Activated T-helper 1 cell treated with anti-CD3 and anti-CD28 coated beads, Interleukin-12 subunit alpha, Interleukin-12 subunit beta, Interleukin-2, Interleukin-4 antibody, amounts not matched to agents 30 ng/mL and 10 ng/mL and 1 ng/mL, durations not matched to agents 14 hours and 24 hours and 36 hours (primary cell): ENCODE results near the gene MYO10. TPM values are rescaled to one million over a fixed set of nuclear protein-coding genes. Genes with fewer than 3 reads are reported as not detected.

Experiments
- DNase-seq: peaks from one replicate; pipeline ENCODE4 v3.0.0; 2021; ENCODE audit warnings: low spot score
- H3K27ac Mint-ChIP-seq: one replicate; pipeline ENCODE4 v1.8.0; 2021; ENCODE audit warnings: mild to moderate bottlenecking, mixed read lengths
- H3K27me3 Mint-ChIP-seq: one replicate; pipeline ENCODE4 v1.8.0; 2022; ENCODE audit warnings: mild to moderate bottlenecking, moderate library complexity, mixed read lengths; ENCODE audit not compliant: insufficient read depth
- H3K36me3 Mint-ChIP-seq: one replicate; pipeline ENCODE4 v1.8.0; 2021; ENCODE audit warnings: low read depth, mixed read lengths
- H3K4me1 Mint-ChIP-seq: one replicate; pipeline ENCODE4 v1.8.0; 2021; ENCODE audit warnings: low read depth, mixed read lengths
- H3K4me3 Mint-ChIP-seq: one replicate; pipeline ENCODE4 v1.8.0; 2021; ENCODE audit warnings: mild to moderate bottlenecking, moderate library complexity, mixed read lengths
- H3K9me3 Mint-ChIP-seq: one replicate; pipeline ENCODE4 v1.8.0; 2021; ENCODE audit warnings: mixed read lengths
- intact Hi-C: fragments of 100-400 bp; cut with micrococcal nuclease; formaldehyde crosslinking; loops from one replicate; pipeline ENCODE4 v1.15.1; 2024
- total RNA-seq: library from RNA; stranded (reverse); gene quantifications from 2 replicates; pipeline ENCODE4 v1.2.3, GENCODE V29; 2022

MYO10 gene
- total RNA-seq, 1 donor from 2014 or later: 0.41 TPM

DNA sequence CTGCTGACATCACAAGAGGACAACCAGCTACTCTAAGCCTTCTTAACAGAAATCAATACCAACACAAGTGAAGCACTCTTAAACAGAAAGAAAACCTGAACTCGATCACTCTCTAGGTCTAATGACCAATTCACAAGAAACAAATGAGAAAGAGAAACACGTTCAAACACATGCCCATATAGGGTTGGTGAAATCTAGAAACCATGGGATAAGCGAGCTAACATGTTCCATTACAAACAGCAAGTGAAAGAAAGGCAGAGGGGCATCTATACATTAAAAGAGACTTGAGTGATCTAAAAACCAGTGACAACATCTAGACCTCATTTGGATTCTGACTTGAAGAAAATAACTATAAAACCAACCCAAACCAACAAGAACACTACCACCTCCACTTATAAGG is 244.4 kb downstream of the MYO10 start:
- peaks cover 6% of the 10 kb centered on the region for H3K27me3 Mint-ChIP-seq
- no peak overlapping the region for H3K4me3 Mint-ChIP-seq
- H3K36me3 Mint-ChIP-seq: no peaks in the 10 kb centered on the region
- intact Hi-C loops: no loop called here
- H3K27ac Mint-ChIP-seq: no peak overlapping the region
- H3K4me1 Mint-ChIP-seq: no peaks in the 10 kb centered on the region
- no peak for DNase-seq
- H3K9me3 Mint-ChIP-seq: no peaks in the 10 kb centered on the region

- intact Hi-C loops: no loop called here
- Mint-ChIP-seq H3K36me3 (no peaks in the 10 kb centered on the region), H3K27ac (no peak overlapping the region), H3K4me3 (no peak overlapping the region), H3K4me1 (no peaks in the 10 kb centered on the region), H3K27me3 (peaks cover 6% of the 10 kb centered on the region), H3K9me3 (no peaks in the 10 kb centered on the region)
- no peak for DNase-seq
These were observed 245.7 kb downstream of the MYO10 start for GRCh38 chr5:16690243-16690852.

DNA sequence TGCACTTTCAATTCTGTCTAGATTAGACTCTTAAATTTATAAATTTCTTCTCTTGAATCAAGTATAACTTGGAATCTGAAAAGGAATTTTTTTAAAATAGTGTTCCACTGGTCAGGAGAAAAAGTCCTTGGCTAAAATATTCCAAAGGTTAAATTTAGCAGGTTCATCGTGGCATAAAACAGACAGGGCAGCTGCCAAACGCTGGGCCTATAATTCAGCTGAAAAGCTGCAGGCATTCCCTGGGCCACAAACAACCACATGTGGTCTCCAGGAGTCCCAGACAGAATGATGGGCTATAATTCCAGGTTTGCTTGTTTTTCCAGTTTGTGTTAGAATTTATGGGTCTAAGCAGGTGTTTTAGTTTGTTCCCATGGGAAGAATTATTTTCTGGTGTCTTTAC is 248.2 kb downstream of the MYO10 start:
- Mint-ChIP-seq H3K27ac (no peak overlapping the region), H3K27me3 (peaks cover 6% of the 10 kb centered on the region), H3K4me3 (no peak overlapping the region), H3K9me3 (no peaks in the 10 kb centered on the region), H3K4me1 (no peaks in the 10 kb centered on the region), H3K36me3 (no peaks in the 10 kb centered on the region)
- DNase-seq: no peak
- intact Hi-C loops: no loop called here

- Mint-ChIP-seq H3K27me3 (peaks cover 6% of the 10 kb centered on the region), H3K4me1 (no peaks in the 10 kb centered on the region), H3K36me3 (no peaks in the 10 kb centered on the region), H3K4me3 (no peak overlapping the region), H3K9me3 (no peaks in the 10 kb centered on the region), H3K27ac (no peak overlapping the region)
- intact Hi-C loops: no loop called here
- DNase-seq: no peak
These were observed 251.0 kb downstream of the MYO10 start for GRCh38 chr5:16685069-16685468.

GRCh38 chr5:16681876-16682275 is 254.2 kb downstream of the MYO10 start:
- H3K4me1 Mint-ChIP-seq: no peaks in the 10 kb centered on the region
- H3K27me3 Mint-ChIP-seq: no peaks in the 10 kb centered on the region
- H3K36me3 Mint-ChIP-seq: no peaks in the 10 kb centered on the region
- no peak overlapping the region for H3K27ac Mint-ChIP-seq
- intact Hi-C loops: no loop called here
- no peak for DNase-seq
- H3K4me3 Mint-ChIP-seq: no peak overlapping the region
- no peaks in the 10 kb centered on the region for H3K9me3 Mint-ChIP-seq

DNA sequence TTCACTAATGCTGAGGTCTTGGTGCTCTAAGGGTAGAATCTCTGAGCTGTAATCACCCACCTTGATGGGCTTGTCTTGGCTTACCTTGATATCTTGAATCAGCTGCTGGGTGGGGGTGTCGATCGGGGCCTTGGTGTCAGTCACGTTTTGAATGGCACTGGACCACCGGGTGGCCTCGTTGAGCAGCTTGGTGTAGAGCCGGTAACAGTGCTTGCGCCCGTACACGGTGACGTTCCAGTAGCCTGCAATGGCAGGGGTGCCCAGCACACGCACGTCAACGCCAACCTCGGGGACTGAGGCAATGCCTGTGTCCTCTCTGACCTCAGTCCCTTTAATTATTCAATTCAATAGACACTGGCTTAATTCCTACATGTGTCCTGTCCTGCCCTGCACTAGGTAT is 256.2 kb downstream of the MYO10 start:
- Mint-ChIP-seq H3K4me1 (no peaks in the 10 kb centered on the region), H3K27ac (no peak overlapping the region), H3K4me3 (no peak overlapping the region), H3K36me3 (no peaks in the 10 kb centered on the region), H3K9me3 (no peaks in the 10 kb centered on the region), H3K27me3 (no peaks in the 10 kb centered on the region)
- intact Hi-C loops: no loop called here
- DNase-seq: no peak

DNA sequence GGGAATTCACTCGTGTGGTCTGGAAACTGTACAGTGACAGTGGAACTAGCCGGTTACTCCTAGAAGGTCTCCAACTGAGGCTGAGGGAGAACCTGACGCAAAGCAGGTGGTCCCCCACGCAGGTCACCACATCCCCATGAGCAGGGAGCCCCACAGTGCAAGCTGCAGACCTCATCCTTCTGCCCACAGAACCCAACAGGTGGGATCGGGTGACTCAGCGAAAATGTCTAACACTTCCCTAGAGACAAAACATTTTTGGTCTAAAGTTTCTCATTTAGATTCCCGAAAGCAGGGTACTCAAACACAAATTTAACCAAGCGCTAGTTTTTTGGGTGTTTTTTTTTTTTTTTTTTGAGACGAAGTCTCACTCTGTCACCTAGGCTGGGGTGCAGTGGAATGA is 256.9 kb downstream of the MYO10 start:
- Mint-ChIP-seq H3K9me3 (no peaks in the 10 kb centered on the region), H3K27me3 (no peaks in the 10 kb centered on the region), H3K4me3 (no peak overlapping the region), H3K27ac (no peak overlapping the region), H3K4me1 (no peaks in the 10 kb centered on the region), H3K36me3 (no peaks in the 10 kb centered on the region)
- intact Hi-C loops: no loop called here
- DNase-seq: no peak

- no peak for DNase-seq
- intact Hi-C loops: no loop called here
- Mint-ChIP-seq H3K27me3 (no peaks in the 10 kb centered on the region), H3K9me3 (no peaks in the 10 kb centered on the region), H3K27ac (no peak overlapping the region), H3K4me1 (peaks cover 6% of the 10 kb centered on the region), H3K4me3 (no peak overlapping the region), H3K36me3 (no peaks in the 10 kb centered on the region)
These were observed 260.3 kb downstream of the MYO10 start for GRCh38 chr5:16675806-16676205.

GRCh38 chr5:16674750-16675149 is 261.3 kb downstream of the MYO10 start:
- Mint-ChIP-seq H3K9me3 (no peaks in the 10 kb centered on the region), H3K4me3 (no peak overlapping the region), H3K4me1 (peaks cover 6% of the 10 kb centered on the region), H3K27me3 (no peaks in the 10 kb centered on the region), H3K27ac (no peak overlapping the region), H3K36me3 (no peaks in the 10 kb centered on the region)
- intact Hi-C loops: no loop called here
- no peak for DNase-seq

- H3K27me3 Mint-ChIP-seq: peaks cover 2% of the 10 kb centered on the region
- peaks cover 6% of the 10 kb centered on the region for H3K4me1 Mint-ChIP-seq
- H3K4me3 Mint-ChIP-seq: no peak overlapping the region
- H3K36me3 Mint-ChIP-seq: no peaks in the 10 kb centered on the region
- no peak for DNase-seq
- H3K27ac Mint-ChIP-seq: no peak overlapping the region
- no peaks in the 10 kb centered on the region for H3K9me3 Mint-ChIP-seq
- intact Hi-C loops: no loop called here
These were observed 262.6 kb downstream of the MYO10 start for GRCh38 chr5:16673241-16674201.

DNA sequence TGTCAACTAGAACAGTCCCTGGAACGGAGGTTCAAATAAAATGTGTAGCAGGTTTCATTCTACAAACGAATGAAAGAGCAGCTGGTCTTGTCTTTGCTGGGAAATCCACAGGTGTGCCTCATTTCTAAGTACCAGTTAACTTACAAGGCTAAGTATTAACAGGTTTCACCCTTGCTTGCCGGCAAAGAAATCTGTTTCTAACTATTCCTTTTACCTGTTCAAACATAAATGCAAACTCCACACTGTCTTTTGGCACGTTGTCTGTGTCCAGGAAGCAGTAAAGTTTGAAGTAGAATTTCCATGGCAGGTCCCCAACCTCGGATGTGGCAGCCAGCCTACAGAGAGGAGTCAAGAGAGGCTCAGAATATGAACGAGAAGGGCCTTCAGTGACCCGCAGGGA is 264.9 kb downstream of the MYO10 start:
- no peak overlapping the region for H3K4me3 Mint-ChIP-seq
- H3K27me3 Mint-ChIP-seq: peaks cover 2% of the 10 kb centered on the region
- no peaks in the 10 kb centered on the region for H3K9me3 Mint-ChIP-seq
- no peak overlapping the region for H3K27ac Mint-ChIP-seq
- H3K4me1 Mint-ChIP-seq: peaks cover 6% of the 10 kb centered on the region
- no peak for DNase-seq
- intact Hi-C loops: no loop called here
- no peaks in the 10 kb centered on the region for H3K36me3 Mint-ChIP-seq

DNA sequence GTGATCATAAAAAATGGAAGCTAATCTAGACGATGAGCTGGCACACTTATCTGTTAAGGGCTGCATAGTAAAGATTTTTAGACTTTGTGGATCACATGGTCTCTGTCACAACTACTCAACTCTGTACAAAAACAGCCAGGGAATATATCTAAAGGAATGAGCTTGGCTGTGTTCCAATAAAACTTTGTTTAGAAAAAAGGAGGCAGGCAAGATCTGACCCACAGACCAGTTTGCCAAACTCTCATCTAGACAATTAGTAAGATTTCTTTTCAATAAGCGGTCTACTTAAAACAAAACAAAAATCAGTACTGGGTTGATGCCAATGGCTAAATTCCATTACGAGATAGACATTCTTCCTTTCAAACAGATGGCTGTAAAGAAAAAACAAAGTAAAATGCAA is 266.3 kb downstream of the MYO10 start:
- Mint-ChIP-seq H3K27me3 (peaks cover 3% of the 10 kb centered on the region), H3K27ac (no peak overlapping the region), H3K9me3 (no peaks in the 10 kb centered on the region), H3K4me3 (no peak overlapping the region), H3K36me3 (no peaks in the 10 kb centered on the region), H3K4me1 (peaks cover 6% of the 10 kb centered on the region)
- intact Hi-C loops: loop anchor here (5.0 kb wide), 1 partner anchor 117 kb away; no protein-coding TSS in a partner anchor
- DNase-seq: no peak

DNA sequence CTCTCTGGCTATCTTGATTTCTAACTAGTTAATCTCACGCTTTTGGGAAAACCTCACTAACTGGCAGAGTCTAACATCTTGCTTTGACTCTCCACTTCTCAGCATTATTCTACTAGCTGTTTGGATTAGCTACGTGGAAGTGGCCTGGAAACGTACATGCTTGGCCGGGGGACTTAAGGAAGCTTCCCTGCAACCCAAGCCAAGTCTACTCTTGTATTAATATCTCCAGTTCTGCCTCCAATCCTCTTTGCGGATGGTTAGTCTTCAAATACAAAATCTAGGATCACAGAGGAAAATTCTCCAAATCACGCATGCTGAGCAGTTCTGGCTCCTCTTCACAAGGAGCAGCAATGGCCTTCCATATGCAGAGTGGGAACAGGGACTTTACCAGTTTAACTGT is 267.5 kb downstream of the MYO10 start:
- peaks cover 3% of the 10 kb centered on the region for H3K4me1 Mint-ChIP-seq
- intact Hi-C loops: loop anchor here (5.0 kb wide), 1 partner anchor 116 kb away; no protein-coding TSS in a partner anchor
- H3K27me3 Mint-ChIP-seq: peaks cover 3% of the 10 kb centered on the region
- H3K27ac Mint-ChIP-seq: no peak overlapping the region
- H3K36me3 Mint-ChIP-seq: no peaks in the 10 kb centered on the region
- H3K4me3 Mint-ChIP-seq: no peak overlapping the region
- H3K9me3 Mint-ChIP-seq: no peaks in the 10 kb centered on the region
- no peak for DNase-seq
